Measurements from ENCODE around the gene FSIP1. TPM values are rescaled to one million over a fixed set of nuclear protein-coding genes. Genes with fewer than 3 reads are reported as not detected.

FSIP1 gene
- total RNA-seq, 1 donor from 2014 or later: 0.85 TPM

DNA sequence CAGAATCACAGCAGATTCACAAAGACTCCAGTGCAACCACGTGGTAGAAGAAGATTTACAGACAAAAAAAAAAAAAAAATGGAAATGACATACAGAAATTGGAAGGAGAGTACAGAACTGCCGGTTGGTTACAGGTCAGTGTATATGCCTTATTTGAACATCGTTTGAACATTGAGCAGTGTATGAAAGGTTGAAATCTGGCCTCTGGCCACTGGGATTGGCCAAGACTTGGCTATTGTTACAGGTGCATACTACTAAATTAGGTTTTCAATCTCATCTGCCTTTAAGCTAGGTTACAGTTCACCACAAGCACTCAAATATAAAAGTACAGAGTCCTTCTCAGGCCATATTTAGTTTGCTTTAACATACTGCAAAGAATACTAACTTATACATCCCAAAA lies 142.0 kb downstream of the FSIP1 start:
- no peak for DNase-seq (ENCODE audit: low spot score)
- ATAC-seq: no peak
- intact Hi-C loops (cut with DNase I): no loop called here

DNA sequence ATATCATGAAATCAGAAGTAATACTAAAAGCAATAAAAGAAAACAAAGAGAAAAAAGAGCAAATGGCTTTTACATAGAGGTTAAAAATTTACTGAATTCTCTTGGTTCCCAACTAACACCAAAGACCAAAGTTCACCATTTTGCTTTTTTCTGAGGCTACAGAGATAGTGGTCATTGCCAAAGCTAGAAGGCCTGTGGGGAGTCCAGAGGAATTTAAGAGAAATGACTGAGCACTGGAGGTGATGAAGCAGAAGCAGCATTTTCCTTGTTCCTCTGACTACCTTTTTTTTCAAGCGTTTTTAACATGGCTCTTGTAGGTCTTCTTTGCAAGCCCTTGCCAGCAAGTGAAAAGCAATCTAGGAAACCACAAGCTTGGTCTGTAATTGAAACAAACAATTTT lies 143.6 kb downstream of the FSIP1 start:
- intact Hi-C loops (cut with DNase I): loop anchor here (5.0 kb wide), 1 partner anchor 1367 kb away; no protein-coding TSS in a partner anchor
- no peak for ATAC-seq

DNA sequence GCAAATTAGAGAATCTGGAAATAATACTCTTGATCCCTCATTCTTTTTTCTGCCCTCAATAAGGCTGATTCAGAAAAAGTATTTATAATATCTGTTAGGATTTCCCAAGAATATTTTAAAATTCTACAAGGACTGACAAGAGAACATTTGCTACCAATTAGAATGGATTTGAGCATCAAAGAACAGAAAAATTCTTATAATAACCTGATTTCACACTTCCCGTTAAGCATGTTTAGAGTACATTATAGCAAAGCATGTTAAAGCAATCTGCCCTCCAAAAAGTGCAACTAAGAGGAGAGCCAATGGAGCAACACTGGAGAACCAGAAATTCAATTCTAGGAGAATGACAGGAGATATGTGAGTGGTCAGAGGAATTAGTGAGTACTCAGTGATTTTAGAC lies 144.6 kb downstream of the FSIP1 start:
- ATAC-seq (no peak), DNase-seq (ENCODE audit: low spot score) (no peak)
- intact Hi-C loops (cut with DNase I): loop anchor here (5.0 kb wide), 1 partner anchor 1366 kb away; no protein-coding TSS in a partner anchor

More for the DNA sequence above, 143.6 kb downstream of the FSIP1 start:
- DNase-seq (ENCODE audit: low spot score): no peak

GRCh38 chr15:39631357-39631756 lies 151.3 kb downstream of the FSIP1 start:
- DNase-seq (ENCODE audit: low spot score) (no peak), ATAC-seq (no peak)
- intact Hi-C loops (cut with DNase I): no loop called here

DNA sequence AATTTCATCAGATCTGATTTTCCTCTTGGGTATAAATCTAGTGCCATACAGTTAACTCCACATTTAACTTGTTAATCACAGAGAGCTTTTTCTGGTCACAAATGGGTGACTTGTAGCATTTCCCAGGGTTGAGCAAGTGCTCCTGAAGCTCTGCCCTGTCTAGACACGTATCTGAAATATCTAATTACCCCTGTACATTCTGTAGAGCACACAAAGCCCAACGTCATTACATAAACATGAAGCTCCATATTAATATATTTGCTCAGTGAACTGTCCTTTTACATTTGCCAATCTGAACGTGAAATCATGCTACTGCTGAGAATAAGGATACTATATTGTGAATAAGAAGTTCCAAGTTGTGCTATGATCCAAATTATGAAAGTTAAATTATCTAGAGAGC lies 152.7 kb downstream of the FSIP1 start:
- intact Hi-C loops (cut with DNase I): no loop called here
- ATAC-seq (no peak), DNase-seq (ENCODE audit: low spot score) (no peak)

DNA sequence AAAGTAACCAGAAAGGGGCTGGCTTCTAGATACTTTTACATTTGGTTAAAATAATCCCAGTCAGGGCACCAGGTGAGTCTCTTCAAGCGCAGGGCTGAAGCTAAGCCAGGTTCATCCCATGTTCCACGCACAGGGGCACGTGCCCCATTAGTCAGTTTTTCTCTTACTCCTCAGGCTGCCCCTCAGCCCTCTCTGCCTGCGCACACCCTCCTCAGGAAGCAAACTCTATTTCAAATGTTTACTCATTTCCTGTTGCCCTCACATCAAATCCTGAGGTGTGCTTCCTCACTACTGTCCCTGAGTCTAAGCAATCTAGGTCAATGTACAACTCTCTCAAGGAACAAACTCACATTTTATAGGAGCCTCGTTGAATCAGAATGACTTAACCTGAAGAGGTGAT lies 153.3 kb downstream of the FSIP1 start:
- intact Hi-C loops (cut with DNase I): no loop called here
- no peak for ATAC-seq
- no peak for DNase-seq (ENCODE audit: low spot score)

DNA sequence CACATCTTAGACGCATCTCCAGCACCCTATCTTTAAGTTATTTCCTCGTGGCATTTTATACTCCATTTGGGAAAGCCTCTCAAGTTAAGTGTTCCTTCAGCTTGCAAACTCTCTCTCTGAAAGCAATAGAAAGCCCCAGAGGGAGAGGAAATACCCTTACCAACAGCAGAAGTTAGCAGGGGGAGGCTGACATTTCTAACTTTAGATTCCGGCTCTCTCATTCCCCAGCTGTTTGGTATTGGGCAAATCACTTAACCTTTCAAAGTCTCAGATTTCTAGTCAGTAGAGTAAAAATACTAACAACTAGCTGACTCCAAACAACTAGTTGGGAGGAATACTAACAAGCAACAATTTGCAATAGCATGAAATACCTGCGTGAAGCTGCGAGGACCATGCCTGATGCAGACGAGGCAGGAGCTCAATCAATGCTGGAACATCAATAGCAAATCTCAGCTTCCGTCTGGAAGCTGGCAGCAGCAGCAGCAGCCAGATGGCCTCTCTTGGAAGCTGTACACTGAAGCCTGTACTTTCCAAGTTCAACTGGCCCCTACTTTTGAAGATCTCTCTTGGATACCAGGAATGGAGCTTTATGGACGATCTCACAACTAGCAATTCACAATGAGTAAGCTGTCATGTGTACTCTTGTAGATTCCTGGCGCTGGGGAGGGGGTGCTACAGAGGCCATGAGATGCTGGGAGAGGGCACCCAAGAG lies 153.9 kb downstream of the FSIP1 start:
- intact Hi-C loops (cut with DNase I): no loop called here
- no peak for DNase-seq (ENCODE audit: low spot score)
- ATAC-seq: no peak

DNA sequence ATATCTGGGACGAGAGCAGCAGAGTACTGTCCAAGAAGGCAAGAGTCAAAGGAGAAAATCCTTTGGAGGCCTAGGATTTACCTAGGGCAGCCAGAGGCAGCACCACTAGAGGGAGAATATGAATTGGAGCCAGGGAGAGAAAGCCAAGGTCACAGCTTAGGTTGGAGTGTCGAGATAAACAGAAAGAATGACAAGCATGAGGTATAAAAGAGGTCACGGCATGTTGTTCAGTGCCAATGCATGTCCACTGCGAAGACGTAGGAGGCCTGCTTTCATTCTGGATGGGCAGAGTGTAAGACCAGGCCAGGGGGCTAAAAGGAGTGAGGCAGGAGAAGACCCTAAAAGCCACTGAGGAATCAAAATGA lies 154.5 kb downstream of the FSIP1 start:
- intact Hi-C loops (cut with DNase I): no loop called here
- no peak for ATAC-seq

GRCh38 chr15:39627451-39628143 lies 155.0 kb downstream of the FSIP1 start:
- DNase-seq (ENCODE audit: low spot score): no peak
- no peak for ATAC-seq
- intact Hi-C loops (cut with DNase I): no loop called here

More for the DNA sequence above, 154.5 kb downstream of the FSIP1 start:
- DNase-seq (ENCODE audit: low spot score): no peak

DNA sequence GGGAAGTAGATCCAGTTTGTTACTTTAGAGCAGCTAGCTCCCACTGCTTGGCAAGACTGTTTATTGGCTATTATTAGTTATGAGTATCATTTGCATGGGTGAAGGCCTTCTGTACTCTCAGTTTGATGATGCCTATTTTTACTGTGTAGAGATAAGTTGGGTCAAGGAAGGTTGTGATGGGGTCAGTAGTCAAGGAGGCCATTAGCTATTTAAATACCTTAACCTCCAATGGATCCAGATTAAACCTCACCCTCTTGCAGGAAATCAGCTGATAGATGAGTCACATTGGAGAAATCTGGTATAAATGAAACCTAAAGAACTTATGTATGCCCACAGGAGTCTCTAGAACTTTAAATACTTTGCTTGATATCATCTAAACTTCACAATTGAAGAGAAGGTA lies 156.8 kb downstream of the FSIP1 start:
- intact Hi-C loops (cut with DNase I): no loop called here
- no peak for DNase-seq (ENCODE audit: low spot score)
- ATAC-seq: no peak

- intact Hi-C loops (cut with DNase I): no loop called here
- DNase-seq (ENCODE audit: low spot score): no peak
- ATAC-seq: no peak
Measured at GRCh38 chr15:39625451-39625850, 157.2 kb downstream of the FSIP1 start.

GRCh38 chr15:39624806-39625205 lies 157.8 kb downstream of the FSIP1 start:
- DNase-seq (ENCODE audit: low spot score) (no peak), ATAC-seq (peak; percentile 79)
- intact Hi-C loops (cut with DNase I): no loop called here

DNA sequence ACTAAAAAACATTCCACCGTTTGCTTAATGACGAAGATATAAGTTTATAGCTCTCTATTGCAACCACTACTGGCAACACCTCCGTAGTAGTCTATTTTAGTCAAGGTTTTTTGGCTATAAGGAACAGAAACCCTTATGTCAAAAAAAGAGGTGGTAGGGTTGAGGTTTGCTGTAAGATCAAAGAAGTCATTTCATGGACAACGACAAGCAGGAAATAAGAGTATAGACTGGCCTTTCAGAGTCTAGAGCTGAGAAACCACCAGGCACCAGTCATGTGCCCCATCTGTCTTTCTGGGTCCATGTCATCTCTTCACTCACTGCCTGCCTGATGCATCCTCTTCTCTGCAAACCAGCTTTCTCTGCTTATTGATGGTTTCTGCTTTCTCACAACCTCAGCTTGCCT lies 159.1 kb downstream of the FSIP1 start:
- DNase-seq (ENCODE audit: low spot score): no peak
- intact Hi-C loops (cut with DNase I): no loop called here
- no peak for ATAC-seq

GRCh38 chr15:39622660-39623516 lies 159.8 kb downstream of the FSIP1 start:
- no peak for ATAC-seq
- DNase-seq (ENCODE audit: low spot score): no peak
- intact Hi-C loops (cut with DNase I): no loop called here

DNA sequence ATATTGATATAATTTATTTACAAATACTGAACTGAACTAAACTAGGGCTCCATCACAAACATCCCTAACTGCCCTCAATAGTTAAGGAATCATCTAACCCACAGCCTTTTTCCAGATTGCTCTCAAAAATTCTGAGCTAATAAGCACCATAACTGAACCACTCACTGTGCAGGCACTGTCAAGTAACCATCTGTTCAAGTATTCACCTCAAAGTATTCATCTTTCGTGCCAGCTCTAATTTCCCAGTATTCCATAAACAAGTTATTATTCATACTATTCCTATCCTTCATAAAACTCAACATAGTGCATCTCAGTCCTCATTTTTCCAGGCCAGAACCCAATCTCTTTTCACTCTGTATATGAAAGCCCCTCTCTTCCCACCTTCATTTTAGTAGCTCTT lies 160.7 kb downstream of the FSIP1 start:
- DNase-seq (ENCODE audit: low spot score): no peak
- no peak for ATAC-seq
- intact Hi-C loops (cut with DNase I): no loop called here

GRCh38 chr15:39621210-39621609 lies 161.4 kb downstream of the FSIP1 start:
- ATAC-seq (no peak), DNase-seq (ENCODE audit: low spot score) (no peak)
- intact Hi-C loops (cut with DNase I): no loop called here

- ATAC-seq: no peak
- intact Hi-C loops (cut with DNase I): no loop called here
- no peak for DNase-seq (ENCODE audit: low spot score)
Measured at GRCh38 chr15:39618063-39618823, 164.4 kb downstream of the FSIP1 start.

- DNase-seq (ENCODE audit: low spot score) (no peak), ATAC-seq (no peak)
- intact Hi-C loops (cut with DNase I): no loop called here
Measured at GRCh38 chr15:39616731-39617455, 165.7 kb downstream of the FSIP1 start.

DNA sequence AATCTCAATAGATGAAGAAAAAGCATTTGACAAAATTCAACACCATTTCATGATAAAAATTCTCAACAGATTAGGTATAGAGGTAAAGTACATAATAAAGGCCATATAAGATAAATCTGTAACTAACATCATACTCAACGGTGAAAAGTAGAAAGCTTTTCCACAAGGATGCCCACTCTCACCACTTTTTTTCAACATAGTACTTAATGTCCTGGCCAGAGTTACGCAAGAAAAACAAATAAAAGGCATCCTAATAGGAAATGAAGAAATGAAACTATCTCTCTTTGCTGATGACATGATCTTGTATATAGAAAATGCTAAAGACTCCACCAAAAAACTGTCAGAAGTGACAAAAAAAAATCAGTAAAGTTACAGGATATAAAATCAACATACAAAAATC lies 168.8 kb downstream of the FSIP1 start:
- DNase-seq (ENCODE audit: low spot score) (no peak), ATAC-seq (no peak)

More for the DNA sequence above, 168.8 kb downstream of the FSIP1 start:
- intact Hi-C loops (cut with DNase I): no loop called here

All from sciatic nerve (tissue), 2 donors.